Mesendoderm (in vitro differentiated cells): Measurements from ENCODE around the gene FOXE1.

ENCODE experiments used
- DNase-seq: peaks from one replicate; pipeline ENCODE4 v3.0.0; 2013
- H2AK5ac ChIP-seq: 2 replicates; pipeline ENCODE4 v1.6.1; 2013; ENCODE audit warnings: low read length, inconsistent platforms
- H2BK120ac ChIP-seq: 2 replicates; pipeline ENCODE4 v1.6.1; 2013; ENCODE audit warnings: low read depth, mild to moderate bottlenecking, low read length, moderate library complexity, mixed read lengths
- H2BK15ac ChIP-seq: replicated peaks from 2 replicates; pipeline ENCODE4 v1.6.1; 2013; ENCODE audit warnings: low read depth, mild to moderate bottlenecking, moderate library complexity
- H2BK5ac ChIP-seq: 2 replicates; pipeline ENCODE4 v1.6.1; 2013; ENCODE audit warnings: low read length, inconsistent platforms
- H3K18ac ChIP-seq: 2 replicates; pipeline ENCODE4 v1.6.1; 2013; ENCODE audit warnings: mild to moderate bottlenecking, low read length, mixed read lengths
- H3K23ac ChIP-seq: one replicate; pipeline ENCODE4 v1.6.1; 2013; ENCODE audit warnings: low read length
- H3K27ac ChIP-seq: 2 replicates; pipeline ENCODE4 v1.5.1; 2013; ENCODE audit warnings: low read depth, mild to moderate bottlenecking, inconsistent platforms, low read length, moderate library complexity
- H3K27me3 ChIP-seq: 2 replicates; pipeline ENCODE4 v1.6.1; 2013; ENCODE audit warnings: low read length, control low read depth, mild to moderate bottlenecking, inconsistent platforms; ENCODE audit not compliant: insufficient read depth, poor library complexity
- H3K36me3 ChIP-seq: 2 replicates; pipeline ENCODE4 v1.6.1; 2013; ENCODE audit warnings: low read length, inconsistent platforms; ENCODE audit not compliant: control insufficient read depth, insufficient read depth
- H3K4ac ChIP-seq: one replicate; pipeline ENCODE4 v1.6.1; 2013; ENCODE audit warnings: low read depth, mild to moderate bottlenecking, low read length, moderate library complexity
- H3K4me1 ChIP-seq: 2 replicates; pipeline ENCODE4 v1.6.1; 2013; ENCODE audit warnings: low read depth, low read length, inconsistent platforms; ENCODE audit not compliant: control insufficient read depth
- H3K4me2 ChIP-seq: 2 replicates; pipeline ENCODE4 v1.6.1; 2013; ENCODE audit warnings: low read length
- H3K4me3 ChIP-seq: 2 replicates; pipeline ENCODE4 v1.5.1; 2013; ENCODE audit warnings: mild to moderate bottlenecking, low read length
- H3K56ac ChIP-seq: one replicate; pipeline ENCODE4 v1.6.1; 2013; ENCODE audit warnings: low read length
- H3K79me1 ChIP-seq: 2 replicates; pipeline ENCODE4 v1.6.1; 2013; ENCODE audit warnings: low read length, inconsistent platforms
- H3K79me2 ChIP-seq: 2 replicates; pipeline ENCODE4 v1.6.1; 2013; ENCODE audit warnings: mild to moderate bottlenecking, low read length; ENCODE audit not compliant: control insufficient read depth, insufficient read depth
- H3K9ac ChIP-seq: 2 replicates; pipeline ENCODE4 v1.6.1; 2013; ENCODE audit warnings: low read length, inconsistent platforms
- H4K5ac ChIP-seq: one replicate; pipeline ENCODE4 v1.6.1; 2013; ENCODE audit warnings: low read length
- H4K8ac ChIP-seq: one replicate; pipeline ENCODE4 v1.6.1; 2013; ENCODE audit warnings: low read depth, mild to moderate bottlenecking, control low read depth, low read length, moderate library complexity
- WGBS: extraction: QIAGEN DNeasy Blood & Tissue Kit; methylation state at CpG from one replicate; pipeline ENCODE4 v1.1.7; 2013; ENCODE audit warnings: low lambda C conversion rate, missing lambda C conversion rate; ENCODE audit not compliant: insufficient coverage; ENCODE audit errors: extremely low coverage; 5-methylcytosine and 5-hydroxymethylcytosine counted together

The FOXE1 gene

GRCh38 chr9:97873882-97874281 lies 20.9 kb downstream of the FOXE1 start:
- Histone ChIP-seq H3K4me1 (no peaks in the 10 kb centered on the region), H3K27ac (no peak overlapping the region), H3K9ac (no peak overlapping the region), H3K4ac (no peak overlapping the region), H2BK15ac (no peak overlapping the region), H3K4me3 (no peak overlapping the region), H2AK5ac (no peak overlapping the region), H3K79me1 (no peaks in the 10 kb centered on the region), H2BK5ac (no peak overlapping the region), H3K27me3 (no peaks in the 10 kb centered on the region), H4K8ac (no peak overlapping the region), H3K56ac (no peak overlapping the region), H2BK120ac (no peak overlapping the region), H3K18ac (no peak overlapping the region), H3K4me2 (no peak overlapping the region), H3K23ac (no peak overlapping the region), H4K5ac (no peak overlapping the region), H3K79me2 (no peaks in the 10 kb centered on the region), H3K36me3 (no peaks in the 10 kb centered on the region)
- WGBS, result no CpG with 5 or more reads among the region's 6 CpGs
- DNase-seq, result no peak

GRCh38 chr9:97874624-97875023 lies 21.6 kb downstream of the FOXE1 start:
- Histone ChIP-seq H2BK15ac (no peak overlapping the region), H3K4ac (no peak overlapping the region), H3K36me3 (no peaks in the 10 kb centered on the region), H3K18ac (no peak overlapping the region), H2BK120ac (no peak overlapping the region), H2AK5ac (no peak overlapping the region), H4K8ac (no peak overlapping the region), H2BK5ac (no peak overlapping the region), H4K5ac (no peak overlapping the region), H3K4me2 (no peak overlapping the region), H3K9ac (no peak overlapping the region), H3K79me2 (no peaks in the 10 kb centered on the region), H3K79me1 (no peaks in the 10 kb centered on the region), H3K27ac (no peak overlapping the region), H3K23ac (no peak overlapping the region), H3K4me3 (no peak overlapping the region), H3K27me3 (no peaks in the 10 kb centered on the region), H3K56ac (no peak overlapping the region), H3K4me1 (no peaks in the 10 kb centered on the region)
- WGBS, result no CpG with 5 or more reads among the region's 6 CpGs
- no peak for DNase-seq

- no peak overlapping the region for H3K27ac ChIP-seq
Observed at GRCh38 chr9:97875111-97875510, 22.1 kb downstream of the FOXE1 start.

GRCh38 chr9:97876061-97876460 lies 23.0 kb downstream of the FOXE1 start:
- no peak overlapping the region for H3K4me3 ChIP-seq
- DNase-seq, result no peak
- H2AK5ac ChIP-seq, result no peak overlapping the region
- no peak overlapping the region for H2BK120ac ChIP-seq
- no peak overlapping the region for H3K56ac ChIP-seq
- no peaks in the 10 kb centered on the region for H3K4me1 ChIP-seq
- no peaks in the 10 kb centered on the region for H3K79me1 ChIP-seq
- H2BK15ac ChIP-seq, result no peak overlapping the region
- no peak overlapping the region for H3K27ac ChIP-seq
- H4K5ac ChIP-seq, result no peak overlapping the region
- H4K8ac ChIP-seq, result no peak overlapping the region
- no peaks in the 10 kb centered on the region for H3K36me3 ChIP-seq
- no peak overlapping the region for H3K9ac ChIP-seq
- no peak overlapping the region for H3K18ac ChIP-seq
- no CpG with 5 or more reads among the region's 3 CpGs for WGBS
- no peak overlapping the region for H3K4ac ChIP-seq
- H3K79me2 ChIP-seq, result no peaks in the 10 kb centered on the region
- H3K23ac ChIP-seq, result no peak overlapping the region
- H3K27me3 ChIP-seq, result no peaks in the 10 kb centered on the region
- no peak overlapping the region for H3K4me2 ChIP-seq
- no peak overlapping the region for H2BK5ac ChIP-seq

More at GRCh38 chr9:97875111-97875510, 22.1 kb downstream of the FOXE1 start:
- Histone ChIP-seq H3K4ac (no peak overlapping the region), H3K9ac (no peak overlapping the region), H3K79me1 (no peaks in the 10 kb centered on the region), H3K23ac (no peak overlapping the region), H3K79me2 (no peaks in the 10 kb centered on the region), H2AK5ac (no peak overlapping the region), H2BK120ac (no peak overlapping the region), H3K4me3 (no peak overlapping the region), H4K5ac (no peak overlapping the region), H2BK5ac (no peak overlapping the region), H3K4me1 (no peaks in the 10 kb centered on the region), H3K18ac (no peak overlapping the region), H3K27me3 (no peaks in the 10 kb centered on the region), H3K36me3 (no peaks in the 10 kb centered on the region), H3K56ac (no peak overlapping the region), H3K4me2 (no peak overlapping the region), H4K8ac (no peak overlapping the region), H2BK15ac (no peak overlapping the region)
- no peak for DNase-seq
- no CpG with 5 or more reads among the region's 5 CpGs for WGBS

- Histone ChIP-seq H3K9ac (no peak overlapping the region), H4K5ac (no peak overlapping the region), H3K56ac (no peak overlapping the region), H3K27ac (no peak overlapping the region), H2BK5ac (no peak overlapping the region), H3K27me3 (no peaks in the 10 kb centered on the region), H2BK15ac (no peak overlapping the region), H3K79me1 (no peaks in the 10 kb centered on the region), H2AK5ac (no peak overlapping the region), H3K4me1 (no peaks in the 10 kb centered on the region), H2BK120ac (no peak overlapping the region), H3K4me3 (no peak overlapping the region), H4K8ac (no peak overlapping the region), H3K79me2 (no peaks in the 10 kb centered on the region), H3K36me3 (no peaks in the 10 kb centered on the region), H3K4me2 (no peak overlapping the region), H3K18ac (no peak overlapping the region), H3K4ac (no peak overlapping the region), H3K23ac (no peak overlapping the region)
- no peak for DNase-seq
- WGBS, result no CpG with 5 or more reads among the region's 4 CpGs
Observed at GRCh38 chr9:97880336-97880735, 27.3 kb downstream of the FOXE1 start.
